Bronchial epithelial cell (primary cell): ENCODE data around the gene BRINP1. TPM values are rescaled to one million over a fixed set of nuclear protein-coding genes. Genes with fewer than 3 reads are reported as not detected.

Experiments used
- DNase-seq: peaks from one replicate; pipeline ENCODE4 v3.0.0-alpha.2; 2010; ENCODE audit warnings: low read depth
- FAIRE-seq: peaks from 2 replicates; lab custom pipeline; 2011; peaks lifted over from hg19 to GRCh38; lab: Jason Lieb, UNC
- H3K27me3 ChIP-seq: 2 replicates; pipeline ENCODE4 v1.5.1; 2011; ENCODE audit warnings: low read length; ENCODE audit not compliant: control insufficient read depth, insufficient read depth
- H3K36me3 ChIP-seq: 2 replicates; pipeline ENCODE4 v1.5.1; 2011; ENCODE audit warnings: low read length; ENCODE audit not compliant: control insufficient read depth, insufficient read depth
- H3K4me3 ChIP-seq: 2 replicates; pipeline ENCODE4 v1.5.1; 2011; ENCODE audit warnings: mild to moderate bottlenecking, low read depth, low read length, control low read depth
- total RNA-seq: library from RNA; depleted of rRNA; stranded (reverse); fragments of >200 nt; gene quantifications from 2 replicates; pipeline ENCODE4 v1.2.1, GENCODE V29; 2014
- TF ChIP-seq, protein P1 (sequence below): IDR thresholded peaks from 2 replicates; pipeline ENCODE4 v1.5.1; 2011; ENCODE audit warnings: mild to moderate bottlenecking, moderate library complexity, low read length, control low read depth, inconsistent platforms; ENCODE audit not compliant: insufficient read depth, severe bottlenecking

BRINP1 gene
- total RNA-seq, 1 donor from 2014 or later: 1.6 TPM

DNA sequence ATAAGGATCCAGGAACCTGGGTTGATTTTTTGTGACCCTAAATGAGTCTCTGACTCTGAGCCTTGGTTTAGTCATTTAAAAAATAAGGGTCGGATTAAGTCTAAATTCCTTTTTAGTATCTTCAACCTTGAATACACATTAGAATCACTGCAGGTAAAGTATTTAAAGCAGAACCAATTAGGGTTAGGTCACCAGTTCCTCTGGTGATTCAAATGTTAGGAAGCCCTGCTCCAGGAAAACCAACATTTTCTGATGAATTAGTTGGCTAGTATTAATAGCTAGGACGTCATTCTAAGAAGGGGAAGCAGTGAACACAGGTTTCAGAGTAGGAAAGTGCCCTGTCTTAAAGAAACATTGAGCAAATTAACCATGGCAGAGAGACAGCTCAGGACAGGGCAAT lies 31.4 kb upstream of the BRINP1 start:
- TF ChIP-seq, protein P1, sequence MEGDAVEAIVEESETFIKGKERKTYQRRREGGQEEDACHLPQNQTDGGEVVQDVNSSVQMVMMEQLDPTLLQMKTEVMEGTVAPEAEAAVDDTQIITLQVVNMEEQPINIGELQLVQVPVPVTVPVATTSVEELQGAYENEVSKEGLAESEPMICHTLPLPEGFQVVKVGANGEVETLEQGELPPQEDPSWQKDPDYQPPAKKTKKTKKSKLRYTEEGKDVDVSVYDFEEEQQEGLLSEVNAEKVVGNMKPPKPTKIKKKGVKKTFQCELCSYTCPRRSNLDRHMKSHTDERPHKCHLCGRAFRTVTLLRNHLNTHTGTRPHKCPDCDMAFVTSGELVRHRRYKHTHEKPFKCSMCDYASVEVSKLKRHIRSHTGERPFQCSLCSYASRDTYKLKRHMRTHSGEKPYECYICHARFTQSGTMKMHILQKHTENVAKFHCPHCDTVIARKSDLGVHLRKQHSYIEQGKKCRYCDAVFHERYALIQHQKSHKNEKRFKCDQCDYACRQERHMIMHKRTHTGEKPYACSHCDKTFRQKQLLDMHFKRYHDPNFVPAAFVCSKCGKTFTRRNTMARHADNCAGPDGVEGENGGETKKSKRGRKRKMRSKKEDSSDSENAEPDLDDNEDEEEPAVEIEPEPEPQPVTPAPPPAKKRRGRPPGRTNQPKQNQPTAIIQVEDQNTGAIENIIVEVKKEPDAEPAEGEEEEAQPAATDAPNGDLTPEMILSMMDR: no peak
- H3K4me3 ChIP-seq: no peak overlapping the region
- H3K36me3 ChIP-seq: no peaks in the 10 kb centered on the region
- FAIRE-seq (no peak), DNase-seq (no peak)
- H3K27me3 ChIP-seq: no peaks in the 10 kb centered on the region

DNA sequence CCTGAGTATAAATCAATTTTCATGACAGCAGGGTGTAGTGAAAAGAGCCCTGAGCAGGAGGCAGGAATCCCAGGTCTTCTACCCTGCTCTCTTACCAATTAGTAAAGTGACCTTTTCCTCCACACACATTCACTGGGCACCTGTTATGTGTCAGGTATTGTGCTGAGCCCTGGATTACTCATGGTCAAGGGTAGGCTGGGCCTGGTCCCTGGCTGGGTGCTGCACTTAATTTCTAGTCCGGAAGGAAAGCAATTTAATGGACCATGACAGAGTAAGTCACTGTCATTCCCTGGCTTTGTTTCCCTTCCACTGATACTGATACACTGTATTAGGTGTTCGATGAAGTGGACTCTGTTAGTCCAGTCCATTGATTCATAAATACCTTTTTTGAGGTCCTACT lies 29.1 kb upstream of the BRINP1 start:
- FAIRE-seq (no peak), DNase-seq (no peak)
- TF ChIP-seq, protein P1: no peak
- Histone ChIP-seq H3K36me3 (no peaks in the 10 kb centered on the region), H3K27me3 (no peaks in the 10 kb centered on the region), H3K4me3 (no peak overlapping the region)

DNA sequence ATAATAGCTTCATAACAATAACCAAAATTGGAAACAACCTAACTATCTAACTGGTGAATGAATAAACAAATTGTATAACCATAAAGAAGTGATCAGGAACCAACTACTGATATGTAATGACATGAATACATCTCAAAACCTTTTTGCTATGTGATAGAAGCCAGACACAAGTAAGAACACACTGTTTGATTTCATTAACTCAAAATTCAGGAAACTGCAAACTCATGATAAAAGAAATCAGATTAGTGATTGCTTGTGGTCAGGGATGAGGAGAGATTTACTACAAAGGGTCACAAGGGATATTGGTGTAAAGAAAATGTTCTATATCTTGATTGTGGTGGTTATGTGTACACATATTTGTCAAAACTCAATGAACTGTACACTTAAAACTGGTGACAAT lies 22.6 kb upstream of the BRINP1 start:
- DNase-seq (no peak), FAIRE-seq (no peak)
- no peaks in the 10 kb centered on the region for H3K27me3 ChIP-seq
- no peak overlapping the region for H3K4me3 ChIP-seq
- H3K36me3 ChIP-seq: no peaks in the 10 kb centered on the region
- TF ChIP-seq, protein P1: no peak

DNA sequence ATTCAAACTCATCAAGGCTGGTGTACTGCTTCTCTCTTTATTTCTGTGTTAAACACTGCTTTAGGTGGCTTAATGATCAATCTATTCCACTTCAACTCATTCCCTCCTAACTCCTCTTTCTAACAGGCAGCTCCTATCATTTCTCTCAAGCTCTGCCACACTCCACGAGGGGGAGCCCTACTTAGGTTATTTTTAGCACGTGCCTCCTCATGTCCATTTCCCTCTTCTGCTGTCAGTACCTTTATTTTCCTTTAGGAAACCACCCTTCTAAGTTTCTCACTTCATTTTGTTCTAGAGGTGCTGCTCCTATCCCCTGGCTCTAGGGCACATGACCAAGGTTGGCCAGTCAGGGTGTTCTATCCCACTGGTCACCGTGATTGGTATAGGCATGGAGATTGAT lies 6.7 kb upstream of the BRINP1 start:
- H3K27me3 ChIP-seq: no peaks in the 10 kb centered on the region
- TF ChIP-seq, protein P1: peak; percentile 22
- FAIRE-seq (no peak), DNase-seq (peak; percentile 3)
- no peak overlapping the region for H3K4me3 ChIP-seq
- no peaks in the 10 kb centered on the region for H3K36me3 ChIP-seq

DNA sequence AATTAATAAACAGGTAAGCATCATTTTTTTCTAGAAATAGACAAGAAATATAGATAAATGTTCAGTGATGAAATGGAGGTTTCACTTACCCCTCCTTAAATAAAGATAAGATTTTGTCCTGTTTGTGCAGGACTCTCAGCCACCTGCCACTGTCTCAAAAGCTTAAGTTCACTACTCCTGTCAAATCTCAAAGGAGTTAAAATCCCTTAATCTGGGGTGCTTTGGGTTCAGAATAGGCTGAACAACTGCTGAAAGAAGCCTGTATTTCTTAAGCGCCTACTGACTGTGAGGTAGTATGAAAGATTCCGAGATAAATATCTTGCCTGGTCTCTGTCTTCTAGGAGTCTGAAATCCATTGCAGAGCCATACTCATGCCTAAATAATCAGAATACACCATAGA lies 3.7 kb upstream of the BRINP1 start:
- H3K36me3 ChIP-seq: no peaks in the 10 kb centered on the region
- TF ChIP-seq, protein P1: no peak
- FAIRE-seq: no peak
- no peak for DNase-seq
- H3K4me3 ChIP-seq: no peak overlapping the region
- H3K27me3 ChIP-seq: peaks cover 14% of the 10 kb centered on the region

DNA sequence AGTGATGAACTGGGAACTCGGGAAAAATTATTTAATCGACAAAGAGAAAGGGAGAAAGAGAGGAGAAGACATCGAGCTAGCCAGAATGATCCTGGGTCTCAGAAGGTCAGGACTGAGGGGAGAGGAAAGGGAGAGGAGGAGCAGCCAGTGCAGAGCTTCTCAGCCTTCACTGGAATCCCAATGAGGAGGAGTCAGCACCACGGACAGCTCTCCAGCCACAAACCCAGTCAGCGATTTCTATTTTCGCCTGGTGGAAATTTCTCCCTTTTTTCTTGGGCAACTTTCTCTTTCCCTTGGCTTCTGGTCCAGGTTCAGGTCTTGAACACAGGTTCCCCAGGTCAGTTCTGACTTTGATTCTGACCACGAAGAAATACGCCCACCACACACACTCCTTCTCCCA lies 1.6 kb upstream of the BRINP1 start:
- TF ChIP-seq, protein P1: no peak
- peak; percentile 12 for DNase-seq

More for the DNA sequence above, 1.6 kb upstream of the BRINP1 start:
- no peak for FAIRE-seq
- H3K27me3 ChIP-seq: peaks cover 15% of the 10 kb centered on the region
- H3K4me3 ChIP-seq: no peak overlapping the region
- no peaks in the 10 kb centered on the region for H3K36me3 ChIP-seq
